ENCODE data around the gene VWA5A. TPM values are rescaled to one million over a fixed set of nuclear protein-coding genes. Genes with fewer than 3 reads are reported as not detected.
"Not testable (repeated sequence)": the region's sequence is repeated elsewhere in the genome, so short reads cannot be mapped to it uniquely, and the experiment has no call there.

The VWA5A gene
- total RNA-seq, 1 donor from 2014 or later: 6.8 TPM

DNA sequence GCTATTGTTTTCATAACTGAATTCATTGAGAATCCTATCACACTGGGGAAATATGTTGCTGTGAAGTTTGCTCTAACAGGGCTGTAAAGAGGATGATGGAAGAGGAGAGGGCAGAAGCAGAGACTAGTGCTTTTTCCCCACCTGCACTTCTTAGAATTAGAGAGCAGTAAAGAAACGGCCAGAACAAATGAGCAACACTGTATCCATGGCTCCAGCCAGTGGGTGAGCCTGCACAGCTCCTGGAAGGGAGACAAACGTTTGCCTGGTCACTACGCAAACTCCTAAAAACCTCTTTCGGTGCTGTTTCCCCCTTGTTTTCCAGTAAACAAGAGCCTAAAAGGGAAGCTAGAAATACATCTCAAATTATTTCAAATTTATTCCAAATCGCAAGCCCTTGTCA is 45.7 kb downstream of the VWA5A start:
- no peak overlapping the region for H3K27ac Mint-ChIP-seq
- no peak overlapping the region for H3K4me3 Mint-ChIP-seq
- no peaks in the 10 kb centered on the region for H3K9me3 Mint-ChIP-seq
- H3K4me1 Mint-ChIP-seq: no peaks in the 10 kb centered on the region
- no peaks in the 10 kb centered on the region for H3K36me3 Mint-ChIP-seq (ENCODE audit: low read depth)
- DNase-seq: no peak
- peaks cover 14% of the 10 kb centered on the region for H3K27me3 Mint-ChIP-seq
- intact Hi-C loops (cut with micrococcal nuclease): no loop called here

DNA sequence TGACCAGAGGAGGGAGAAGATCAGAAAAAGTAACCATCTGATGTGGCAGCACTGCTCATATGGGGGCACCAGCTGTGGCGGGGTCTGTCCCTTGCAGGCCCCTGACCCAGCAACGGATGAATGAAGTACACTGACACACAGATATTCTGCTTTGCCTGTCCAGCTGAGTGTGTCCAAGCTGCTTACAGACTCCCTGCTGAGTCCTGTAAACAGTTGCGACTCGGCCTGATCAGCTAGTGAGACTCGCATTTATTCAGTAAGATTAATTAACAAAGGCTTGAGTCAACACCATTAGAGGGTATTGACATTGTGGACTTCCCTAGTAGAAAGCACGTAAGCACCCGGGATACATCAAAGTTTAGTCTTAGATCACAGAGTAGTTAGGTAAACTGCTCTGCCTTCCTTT is 52.6 kb downstream of the VWA5A start:
- intact Hi-C loops (cut with micrococcal nuclease): no loop called here
- Mint-ChIP-seq H3K4me3 (no peak overlapping the region), H3K27ac (no peak overlapping the region), H3K27me3 (peaks cover 5% of the 10 kb centered on the region), H3K36me3 (ENCODE audit: low read depth) (no peaks in the 10 kb centered on the region), H3K4me1 (no peaks in the 10 kb centered on the region), H3K9me3 (no peaks in the 10 kb centered on the region)
- DNase-seq: no peak

DNA sequence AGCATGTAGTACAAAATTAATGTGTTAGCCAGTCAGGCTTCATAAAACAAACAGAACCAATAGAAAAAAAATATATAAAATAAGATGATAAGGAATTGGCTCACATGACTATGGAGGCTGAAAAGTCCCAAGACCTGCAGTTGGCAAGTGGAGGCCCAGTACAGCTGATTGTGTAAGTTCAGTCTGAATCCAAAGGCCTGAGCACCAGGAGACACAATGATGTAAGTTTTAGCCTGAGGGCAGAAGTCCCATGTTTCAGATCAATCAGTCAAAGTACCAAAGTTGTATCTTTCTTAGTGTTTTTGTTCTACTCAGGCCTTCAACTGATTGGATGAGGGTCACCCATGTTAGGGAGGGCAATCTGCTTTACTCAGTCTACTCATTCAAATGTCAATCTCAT is 53.5 kb downstream of the VWA5A start:
- Mint-ChIP-seq H3K4me3 (no peak overlapping the region), H3K27me3 (peaks cover 2% of the 10 kb centered on the region), H3K36me3 (ENCODE audit: low read depth) (no peaks in the 10 kb centered on the region), H3K27ac (no peak overlapping the region), H3K9me3 (no peaks in the 10 kb centered on the region), H3K4me1 (no peaks in the 10 kb centered on the region)
- intact Hi-C loops (cut with micrococcal nuclease): no loop called here
- no peak for DNase-seq

DNA sequence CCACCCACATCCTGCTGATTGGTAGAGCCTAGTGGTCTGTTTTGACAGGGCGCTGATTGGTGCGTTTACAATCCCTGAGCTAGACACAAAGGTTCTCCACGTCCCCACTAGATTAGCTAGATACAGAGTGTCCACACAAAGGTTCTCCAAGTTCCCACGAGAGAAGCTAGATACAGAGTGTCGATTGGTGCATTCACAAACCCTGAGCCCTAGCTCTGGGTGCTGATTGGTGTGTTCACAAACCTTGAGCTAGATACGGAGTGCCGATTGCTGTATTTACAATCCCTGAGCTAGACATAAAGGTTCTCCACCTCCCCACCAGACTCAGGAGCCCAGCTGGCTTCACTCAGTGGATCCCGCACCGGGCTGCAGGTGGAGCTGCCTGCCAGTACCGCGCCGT is 55.1 kb downstream of the VWA5A start:
- H3K4me3 Mint-ChIP-seq; H3K27ac Mint-ChIP-seq; H3K9me3 Mint-ChIP-seq; DNase-seq; H3K36me3 Mint-ChIP-seq (ENCODE audit: low read depth); H3K27me3 Mint-ChIP-seq; intact Hi-C loops (cut with micrococcal nuclease); H3K4me1 Mint-ChIP-seq: not testable (repeated sequence)

DNA sequence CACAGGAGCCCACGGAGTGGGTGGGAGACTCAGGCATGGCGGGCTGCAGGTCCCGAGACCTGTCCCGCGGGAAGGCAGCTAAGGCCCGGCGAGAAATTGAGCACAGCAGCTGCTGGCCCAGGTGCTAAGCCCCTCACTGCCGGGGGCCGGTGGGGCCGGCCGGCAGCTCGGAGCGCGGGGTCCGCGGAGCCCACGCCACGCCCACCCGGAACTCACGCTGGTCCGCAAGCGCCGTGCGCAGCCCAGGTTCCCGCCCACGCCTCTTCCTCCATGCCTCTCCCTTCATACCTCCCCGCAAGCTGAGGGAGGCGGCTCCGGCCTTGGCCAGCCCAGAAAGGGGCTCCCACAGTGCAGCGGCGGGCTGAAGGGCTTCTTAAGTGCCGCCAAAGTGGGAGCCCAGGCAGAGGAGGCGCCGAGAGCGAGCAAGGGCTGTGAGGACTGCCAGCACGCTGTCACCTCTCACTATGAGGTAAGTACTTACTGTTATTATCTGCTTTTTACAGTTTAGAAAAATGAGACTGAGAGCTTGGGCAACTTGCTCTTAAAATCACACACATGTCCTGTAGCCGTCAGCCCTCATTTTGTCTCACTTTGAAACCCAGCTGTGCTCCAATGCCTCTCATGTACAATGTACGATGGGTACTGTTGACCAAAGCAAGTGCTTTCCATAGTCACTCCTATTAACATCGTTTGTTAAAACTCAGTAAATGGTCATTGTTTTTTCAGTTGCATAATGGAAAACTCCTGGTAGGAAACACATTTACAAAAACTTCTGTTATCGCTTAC is 55.7 kb downstream of the VWA5A start:
- H3K4me1 Mint-ChIP-seq: no peaks in the 10 kb centered on the region
- DNase-seq: no peak
- intact Hi-C loops (cut with micrococcal nuclease): no loop called here
- no peak overlapping the region for H3K27ac Mint-ChIP-seq
- peaks cover 4% of the 10 kb centered on the region for H3K27me3 Mint-ChIP-seq
- H3K9me3 Mint-ChIP-seq: no peaks in the 10 kb centered on the region
- no peak overlapping the region for H3K4me3 Mint-ChIP-seq
- no peaks in the 10 kb centered on the region for H3K36me3 Mint-ChIP-seq (ENCODE audit: low read depth)

DNA sequence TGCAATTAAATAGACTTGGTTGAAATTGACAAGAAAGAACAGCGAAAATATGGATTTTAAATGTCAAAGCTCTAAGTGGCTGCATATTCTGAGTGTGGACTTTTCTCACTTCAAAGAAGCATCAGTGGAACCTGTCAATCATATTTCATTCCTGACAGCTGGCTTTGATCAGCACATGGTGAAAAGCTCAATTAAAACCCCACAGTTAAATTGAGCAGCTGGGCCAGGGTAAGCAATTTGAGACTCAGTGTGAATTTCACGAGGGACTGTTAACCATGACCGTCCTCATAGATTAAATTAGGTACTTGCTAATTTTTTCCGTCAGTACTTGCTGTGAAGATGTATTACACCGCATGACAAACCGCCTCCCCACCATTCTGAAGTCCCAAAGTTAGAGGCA is 56.9 kb downstream of the VWA5A start:
- intact Hi-C loops (cut with micrococcal nuclease): no loop called here

DNA sequence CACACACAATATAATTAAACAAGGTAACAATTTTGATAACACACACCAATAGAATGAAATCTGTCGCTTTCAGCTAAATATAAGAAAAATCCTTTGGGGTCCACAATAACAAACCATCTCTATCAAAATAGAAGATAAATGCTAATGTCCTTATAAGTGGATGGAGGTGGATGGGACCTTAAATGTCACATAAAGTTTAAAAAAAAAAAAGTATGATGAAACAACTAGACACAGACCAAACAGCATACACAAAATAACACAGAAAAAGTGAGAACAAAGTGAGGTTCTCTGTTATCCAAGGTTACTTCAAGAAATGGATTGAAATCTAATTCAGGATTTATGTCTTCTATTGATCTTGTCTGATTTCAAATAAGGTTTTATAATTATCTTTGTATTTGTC is 57.3 kb downstream of the VWA5A start:
- DNase-seq: no peak
- Mint-ChIP-seq H3K4me1 (no peaks in the 10 kb centered on the region), H3K27ac (no peak overlapping the region), H3K9me3 (no peaks in the 10 kb centered on the region), H3K27me3 (peaks cover 2% of the 10 kb centered on the region), H3K4me3 (no peak overlapping the region), H3K36me3 (ENCODE audit: low read depth) (no peaks in the 10 kb centered on the region)
- intact Hi-C loops (cut with micrococcal nuclease): no loop called here

More for the DNA sequence above, 56.9 kb downstream of the VWA5A start:
- H3K27ac Mint-ChIP-seq: no peak overlapping the region
- DNase-seq: no peak
- H3K27me3 Mint-ChIP-seq: peaks cover 2% of the 10 kb centered on the region
- H3K4me1 Mint-ChIP-seq: no peaks in the 10 kb centered on the region
- no peaks in the 10 kb centered on the region for H3K36me3 Mint-ChIP-seq (ENCODE audit: low read depth)
- H3K9me3 Mint-ChIP-seq: no peaks in the 10 kb centered on the region
- no peak overlapping the region for H3K4me3 Mint-ChIP-seq

DNA sequence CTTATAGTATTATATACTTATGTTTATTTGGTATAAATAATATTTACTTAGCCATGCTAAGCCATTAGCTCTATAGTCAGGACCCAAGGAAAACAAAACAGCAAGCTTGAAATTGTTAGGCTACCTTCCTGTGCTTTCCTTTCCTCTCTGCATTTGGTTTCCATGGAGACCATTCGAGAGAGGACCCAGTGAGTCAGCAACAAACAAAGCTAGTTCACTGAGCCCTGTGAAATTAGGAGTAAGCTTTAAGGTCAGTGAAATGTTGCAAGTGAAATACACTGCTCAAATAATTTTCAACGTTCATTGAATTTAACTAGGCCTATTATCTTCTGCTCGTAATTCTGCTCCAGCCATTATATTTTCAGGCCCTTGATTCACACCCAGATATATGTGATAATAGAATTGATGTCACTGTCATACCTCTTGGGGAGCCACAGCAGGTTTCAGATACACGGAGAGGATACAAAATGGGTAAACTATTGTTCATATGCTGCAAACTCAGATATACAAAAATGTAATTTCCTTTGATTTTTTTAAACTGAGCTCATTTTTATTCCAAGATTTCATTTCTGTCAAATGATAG is 58.8 kb downstream of the VWA5A start:
- Mint-ChIP-seq H3K4me1 (no peaks in the 10 kb centered on the region), H3K9me3 (no peaks in the 10 kb centered on the region), H3K36me3 (ENCODE audit: low read depth) (no peaks in the 10 kb centered on the region), H3K27ac (no peak overlapping the region), H3K27me3 (peaks cover 2% of the 10 kb centered on the region), H3K4me3 (no peak overlapping the region)
- DNase-seq: no peak
- intact Hi-C loops (cut with micrococcal nuclease): no loop called here

DNA sequence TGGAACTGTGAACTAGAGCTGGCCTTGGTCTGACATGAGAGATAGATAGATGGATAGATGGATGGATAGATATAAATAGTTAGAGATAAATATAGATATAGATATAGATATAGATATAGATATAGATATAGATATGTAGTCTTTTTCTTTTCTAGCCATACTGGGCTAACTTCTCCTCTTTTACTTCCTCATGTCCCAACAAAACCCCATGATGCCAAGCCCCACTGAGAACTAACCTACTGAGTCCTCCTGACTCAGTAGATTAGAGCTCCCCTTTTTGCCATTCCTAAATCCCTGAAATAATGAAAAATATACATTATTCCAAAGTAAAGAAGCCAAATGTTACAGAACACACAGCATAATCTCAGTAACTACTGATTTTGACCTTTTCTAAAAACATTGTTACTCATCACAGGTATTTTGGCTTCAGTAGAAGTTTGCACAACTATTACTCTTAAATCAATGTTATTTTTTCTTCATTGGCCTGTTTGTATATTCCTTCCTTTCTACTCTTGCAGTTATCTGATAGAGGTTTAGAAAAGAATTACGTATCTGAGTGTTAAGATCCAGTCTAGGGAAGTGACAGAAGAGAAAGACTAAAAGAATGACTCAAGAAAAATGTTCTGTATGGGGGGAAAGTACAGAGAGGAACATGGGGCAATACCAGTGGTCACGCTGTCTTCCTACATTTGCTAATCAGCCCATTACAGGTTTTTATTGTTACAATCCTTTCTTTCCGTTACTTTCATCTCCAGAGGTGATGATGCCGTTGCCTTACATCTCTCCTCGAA is 61.9 kb downstream of the VWA5A start:
- no peaks in the 10 kb centered on the region for H3K9me3 Mint-ChIP-seq
- intact Hi-C loops (cut with micrococcal nuclease): no loop called here
- no peak for DNase-seq
- no peaks in the 10 kb centered on the region for H3K36me3 Mint-ChIP-seq (ENCODE audit: low read depth)
- H3K27ac Mint-ChIP-seq: no peak overlapping the region
- no peaks in the 10 kb centered on the region for H3K4me1 Mint-ChIP-seq
- H3K27me3 Mint-ChIP-seq: peaks cover 7% of the 10 kb centered on the region
- H3K4me3 Mint-ChIP-seq: no peak overlapping the region

DNA sequence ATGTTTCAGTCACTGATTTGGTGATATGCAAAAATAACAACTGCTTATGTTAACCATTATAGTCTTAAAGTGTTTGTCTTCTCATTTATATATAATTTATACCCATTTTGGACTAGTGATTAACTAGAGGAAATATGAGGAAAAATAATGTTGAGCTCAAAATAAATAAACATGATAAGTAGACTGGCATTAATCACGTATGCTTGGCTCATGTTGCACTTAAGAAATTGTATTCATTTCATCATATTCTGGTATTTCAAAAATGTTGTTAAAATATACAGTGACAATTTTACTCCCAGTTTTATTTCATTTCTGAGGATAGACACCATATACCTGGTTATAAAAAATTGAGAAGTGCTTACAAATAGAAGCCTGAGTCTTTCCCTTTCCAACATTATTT is 64.1 kb downstream of the VWA5A start:
- H3K36me3 Mint-ChIP-seq (ENCODE audit: low read depth): no peaks in the 10 kb centered on the region

DNA sequence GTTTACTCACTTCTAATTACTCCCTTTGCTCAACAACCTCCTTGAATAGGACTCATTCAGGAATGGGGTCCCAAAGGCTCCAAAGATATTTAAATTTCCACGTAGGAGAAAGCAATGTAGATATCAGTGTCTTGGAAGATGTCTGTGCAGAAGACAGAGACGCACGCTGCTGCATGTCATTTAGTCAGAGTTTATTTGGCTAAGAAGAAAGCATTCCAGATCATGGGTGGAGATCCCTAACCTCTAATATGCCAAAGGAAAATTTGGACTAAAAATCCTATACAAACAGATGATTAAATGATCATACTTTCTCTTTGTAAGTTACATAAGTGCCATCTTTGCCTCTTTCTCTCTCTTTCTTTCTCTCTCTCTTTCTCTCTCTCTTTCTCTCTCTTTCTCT is 67.8 kb downstream of the VWA5A start, which contains the start of gene OR10D3:
Gene OR10D3, plus strand, starts transcription at position 278 of the 400 bp plus-strand sequence. CDS start 1,925 bp downstream, outside the sequence.
- Mint-ChIP-seq H3K9me3 (no peaks in the 10 kb centered on the region), H3K4me1 (no peaks in the 10 kb centered on the region), H3K4me3 (no peak within 1 kb of the TSS), H3K36me3 (ENCODE audit: low read depth) (no peaks in the 10 kb centered on the region), H3K27ac (no peak within 1 kb of the TSS), H3K27me3 (peaks cover 22% of the 10 kb centered on the region)
- DNase-seq: no peak
- intact Hi-C loops (cut with micrococcal nuclease): no loop called here

More for the DNA sequence above, 64.1 kb downstream of the VWA5A start:
- intact Hi-C loops (cut with micrococcal nuclease): no loop called here
- Mint-ChIP-seq H3K4me3 (no peak overlapping the region), H3K4me1 (no peaks in the 10 kb centered on the region), H3K9me3 (no peaks in the 10 kb centered on the region), H3K27ac (no peak overlapping the region), H3K27me3 (peaks cover 16% of the 10 kb centered on the region)
- DNase-seq: no peak

DNA sequence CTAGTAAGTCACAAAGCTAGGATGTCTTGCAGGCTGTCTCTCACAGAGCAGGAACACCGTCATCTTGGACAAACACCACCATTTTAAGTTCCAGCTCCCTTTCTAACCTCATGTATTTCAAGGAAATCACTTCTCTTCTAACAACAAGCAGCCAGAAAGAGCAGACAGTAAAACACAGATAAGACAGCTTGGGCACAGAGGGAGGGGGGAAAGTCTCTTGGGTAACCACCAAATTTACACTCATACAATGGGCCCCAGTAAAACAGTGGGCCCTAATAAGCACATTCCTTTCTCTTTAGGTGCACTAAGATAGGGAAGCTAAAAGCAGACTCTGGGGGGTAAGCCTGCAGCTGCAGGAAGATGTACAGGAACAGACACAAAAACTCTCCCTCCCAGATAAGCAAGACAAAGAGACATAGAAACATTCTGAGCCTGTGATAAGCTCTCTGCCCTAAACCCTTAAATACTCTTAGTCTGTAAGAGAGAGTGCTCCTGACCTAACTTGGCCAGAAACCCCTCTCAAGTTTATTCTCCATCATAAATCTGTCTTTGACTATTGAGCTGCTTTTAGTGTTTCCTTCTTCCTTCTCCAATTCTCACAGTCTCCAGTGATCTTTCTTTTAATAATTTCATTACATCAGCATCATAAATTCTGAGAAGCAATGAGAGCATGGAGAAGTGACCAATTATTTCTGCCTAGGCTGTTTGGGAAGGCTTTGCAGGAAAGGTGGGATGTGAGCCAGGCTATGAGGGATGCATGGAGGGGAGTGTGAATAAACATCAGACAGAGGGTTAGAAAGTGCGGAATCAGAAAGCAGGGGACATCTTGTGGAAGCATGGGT is 75.3 kb downstream of the VWA5A start:
- no peak for DNase-seq
- Mint-ChIP-seq H3K27ac (no peak overlapping the region), H3K4me1 (no peaks in the 10 kb centered on the region), H3K36me3 (ENCODE audit: low read depth) (no peaks in the 10 kb centered on the region), H3K4me3 (no peak overlapping the region), H3K9me3 (no peaks in the 10 kb centered on the region), H3K27me3 (peaks cover 23% of the 10 kb centered on the region)
- intact Hi-C loops (cut with micrococcal nuclease): no loop called here

DNA sequence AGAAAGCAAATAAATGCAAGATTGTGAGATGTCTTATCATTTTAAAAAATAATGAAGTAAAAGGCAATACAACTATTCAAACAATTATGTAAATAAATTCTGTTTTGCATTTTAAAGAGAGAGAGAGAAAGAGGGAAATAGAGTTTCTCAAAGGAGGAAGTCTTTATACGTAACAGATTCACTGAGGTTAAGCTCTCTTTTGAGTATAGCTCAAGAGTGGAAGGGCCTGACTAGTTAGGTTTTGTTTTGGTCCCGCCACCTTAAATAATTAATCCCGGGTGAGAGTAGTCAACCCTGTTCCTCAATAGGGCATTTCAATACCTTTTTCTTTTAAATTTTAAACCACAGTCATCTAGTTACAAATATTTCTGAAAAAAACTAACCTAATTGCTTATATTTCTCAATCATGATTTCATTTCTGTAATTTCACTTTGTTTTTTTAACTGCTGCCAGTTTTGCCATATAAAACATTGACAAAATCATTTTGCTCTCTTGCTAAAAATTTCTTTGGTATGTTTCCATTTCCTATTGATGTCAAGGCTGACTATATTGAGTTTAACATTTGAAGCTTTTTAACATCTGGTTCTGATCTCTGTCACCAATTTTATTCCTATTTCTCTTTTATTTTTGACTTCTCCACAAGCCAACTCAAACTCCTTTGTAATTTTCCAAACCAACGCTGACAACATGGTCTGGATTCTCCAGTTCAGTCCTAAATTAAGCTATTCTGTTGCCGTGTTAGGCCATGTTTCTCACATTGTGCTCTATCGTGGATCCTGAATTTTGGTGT is 78.2 kb downstream of the VWA5A start:
- Mint-ChIP-seq H3K4me1 (no peaks in the 10 kb centered on the region), H3K4me3 (no peak overlapping the region), H3K27ac (no peak overlapping the region), H3K27me3 (peaks cover 17% of the 10 kb centered on the region), H3K9me3 (no peaks in the 10 kb centered on the region), H3K36me3 (ENCODE audit: low read depth) (no peaks in the 10 kb centered on the region)
- intact Hi-C loops (cut with micrococcal nuclease): no loop called here
- DNase-seq: no peak

Measured in activated CD4-positive, alpha-beta T cell treated with anti-CD3 and anti-CD28 coated beads, Interleukin-2, amount 10 ng/mL, durations not matched to agents 24 days and 14 days (primary cell).